Hematopoietic multipotent progenitor cell (in vitro differentiated cells): ENCODE measurements around the gene DOCK11. TPM values are rescaled to one million over a fixed set of nuclear protein-coding genes. Genes with fewer than 3 reads are reported as not detected.
"Not testable (repeated sequence)": the region's sequence is repeated elsewhere in the genome, so short reads cannot be mapped to it uniquely, and the experiment has no call there.

Experiments
- DNase-seq, 3 donors: peaks; one replicate each; pipeline ENCODE4 v3.0.0-alpha.2; 2011 to 2015; ENCODE audit warnings: low read depth in 2 of 3, low spot score in 2 of 3
- total RNA-seq: library from RNA; depleted of rRNA; stranded (reverse); fragments of >200 nt; gene quantifications from one replicate; pipeline ENCODE4 v1.2.3, GENCODE V29; 2012

The DOCK11 gene
- total RNA-seq, 1 donor: 40.1 TPM

GRCh38 chrX:118679290-118679689 is 183.7 kb downstream of the DOCK11 start:
- DNase-seq: no peak

GRCh38 chrX:118682258-118683014 is 186.8 kb downstream of the DOCK11 start:
- no peak for DNase-seq

GRCh38 chrX:118685393-118685792 is 189.8 kb downstream of the DOCK11 start:
- no peak for DNase-seq

- DNase-seq: no peak
Measured at GRCh38 chrX:118688935-118689334, 193.3 kb downstream of the DOCK11 start.

- DNase-seq: no peak
Measured at GRCh38 chrX:118693843-118694242, 198.2 kb downstream of the DOCK11 start.

- no peak for DNase-seq
Measured at GRCh38 chrX:118694638-118695037, 199.0 kb downstream of the DOCK11 start.

- DNase-seq: peak in 1 of 3 donors; percentile 34
Measured at GRCh38 chrX:118698516-118699170, 203.0 kb downstream of the DOCK11 start.

GRCh38 chrX:118702741-118703140 is 207.1 kb downstream of the DOCK11 start:
- no peak for DNase-seq

GRCh38 chrX:118706681-118707080 is 211.1 kb downstream of the DOCK11 start:
- no peak for DNase-seq

- DNase-seq: no peak
Measured at GRCh38 chrX:118714521-118714920, 218.9 kb downstream of the DOCK11 start.

GRCh38 chrX:118715917-118716316 is 220.3 kb downstream of the DOCK11 start:
- not testable (repeated sequence) for DNase-seq

- not testable (repeated sequence) for DNase-seq
Measured at GRCh38 chrX:118716833-118717232, 221.2 kb downstream of the DOCK11 start.

- DNase-seq: peak in 1 of 3 donors; percentile 27
Measured at GRCh38 chrX:118717678-118718391, 222.2 kb downstream of the DOCK11 start.

GRCh38 chrX:118718737-118719136 is 223.1 kb downstream of the DOCK11 start:
- DNase-seq: no peak

GRCh38 chrX:118720058-118720707 is 224.6 kb downstream of the DOCK11 start:
- no peak for DNase-seq

- no peak for DNase-seq
Measured at GRCh38 chrX:118723376-118723775, 227.8 kb downstream of the DOCK11 start.

GRCh38 chrX:118724365-118724764 is 228.8 kb downstream of the DOCK11 start:
- peak in 1 of 3 donors; percentile 26 for DNase-seq

GRCh38 chrX:118724775-118725174 is 229.2 kb downstream of the DOCK11 start:
- DNase-seq: no peak

- DNase-seq: no peak
Measured at GRCh38 chrX:118726396-118726795, 230.8 kb downstream of the DOCK11 start.

GRCh38 chrX:118726887-118727685 is 231.5 kb downstream of the DOCK11 start, which contains the start of gene IL13RA1:
IL13RA1 (plus strand) TSS chrX:118727606; CDS start chrX:118727639, 33 bp downstream.
- no peak for DNase-seq
